HCT116 (cell line): ENCODE results near the gene ZBTB20. TPM values are rescaled to one million over a fixed set of nuclear protein-coding genes. Genes with fewer than 3 reads are reported as not detected.

Experiments
- ATAC-seq: fragments of 200-7000 bp; cut with Tn5 transposase; 2 replicates; pipeline ENCODE4 v1.9.1; 2020; ENCODE audit warnings: mild to moderate bottlenecking, moderate library complexity
- BruUV-seq: library from RNA; stranded (reverse); fragments of 400-500 nt; replicated peaks from 2 replicates; lab custom pipeline; 2021; lab: Mats Ljungman, UMichigan
- CTCF ChIA-PET: fragments of 300-600 bp; sonication (Branson Sonifier 250); formaldehyde crosslinking; loops from one replicate; lab custom pipeline; 2021; ENCODE audit warnings: antibody characterized with exemption; lab: Charles Lee
- POLR2A ChIA-PET: fragments of 300-600, 350-600 bp; sonication (Branson Sonifier 250); formaldehyde crosslinking; loops from one replicate; lab custom pipeline; 2021; ENCODE audit warnings: antibody characterized with exemption; lab: Charles Lee
- RAD21 ChIA-PET, 2 experiments: fragments of 300-600 bp; sonication (Branson Sonifier 250); formaldehyde crosslinking; loops; one replicate each; lab custom pipeline; 2023; ENCODE audit warnings: low total read pairs in 2 of 2; ENCODE audit not compliant: uncharacterized antibody in 2 of 2, unreplicated experiment in 2 of 2, low non-redundant PET in 1 of 2; lab: Charles Lee
- DNase-seq: peaks from one replicate; pipeline ENCODE4 v3.0.0-alpha.2; 2010; ENCODE audit warnings: low read depth, low spot score
- H2AFZ ChIP-seq: fragments of 200-600 bp; shearing (Covaris generic), sonication (generic); 2 replicates; pipeline ENCODE4 v1.6.1; 2017; ENCODE audit warnings: low read depth, mixed run types, mixed read lengths, antibody characterized with exemption, low read length; ENCODE audit not compliant: poor library complexity, severe bottlenecking
- H3K27ac ChIP-seq: 2 replicates; pipeline ENCODE4 v1.5.1; 2012; ENCODE audit warnings: low read depth, low read length
- H3K27me3 ChIP-seq: fragments of 200-600 bp; sonication (generic); 2 replicates; pipeline ENCODE4 v1.6.1; 2016; ENCODE audit warnings: mixed run types, low read length, mixed read lengths; ENCODE audit not compliant: insufficient read depth
- H3K36me3 ChIP-seq, 2 experiments: fragments of 200-500 bp in 1 of 2; fragments of 200-600 bp in 1 of 2; sonication (Bioruptor generic) in 1 of 2; sonication (generic) in 1 of 2; 2 replicates each; pipeline versions ENCODE4 v1.5.1 to v1.6.1; 2014 to 2016; ENCODE audit warnings: low read length in 2 of 2, inconsistent platforms in 1 of 2, mixed read lengths in 1 of 2, mixed run types in 1 of 2; ENCODE audit not compliant: insufficient read depth in 2 of 2, control insufficient read depth in 1 of 2
- H3K4me1 ChIP-seq, 2 experiments: fragments of 200-600 bp in 1 of 2; sonication (generic) in 1 of 2; 2 replicates each; pipeline versions ENCODE4 v1.5.1 to v1.6.1; 2012 to 2017; ENCODE audit warnings: low read length in 2 of 2, inconsistent platforms in 1 of 2, mild to moderate bottlenecking in 1 of 2, mixed read lengths in 1 of 2, mixed run types in 1 of 2, moderate library complexity in 1 of 2; ENCODE audit not compliant: insufficient read depth in 2 of 2, control insufficient read depth in 1 of 2
- H3K4me2 ChIP-seq: fragments of 200-600 bp; sonication (generic); 2 replicates; pipeline ENCODE4 v1.6.1; 2017; ENCODE audit warnings: mixed run types, low read length, mixed read lengths
- H3K4me3 ChIP-seq, 2 experiments: fragments of 200-600 bp in 1 of 2; sonication (generic) in 1 of 2; replicated peaks in 1 of 2; 2 replicates each; pipeline ENCODE4 v1.5.1; 2011 to 2016; ENCODE audit warnings: low read length in 2 of 2, control low read depth in 1 of 2, low read depth in 1 of 2, mild to moderate bottlenecking in 1 of 2, mixed read lengths in 1 of 2, mixed run types in 1 of 2
- H3K79me2 ChIP-seq: fragments of 200-600 bp; sonication (generic); 2 replicates; pipeline ENCODE4 v1.6.1; 2017; ENCODE audit warnings: mild to moderate bottlenecking, mixed run types, low read length, moderate library complexity, mixed read lengths; ENCODE audit not compliant: insufficient read depth
- H3K9ac ChIP-seq: fragments of 200-600 bp; sonication (generic); 2 replicates; pipeline ENCODE4 v1.6.1; 2016; ENCODE audit warnings: low read length, mixed read lengths
- H3K9me2 ChIP-seq: fragments of 200-600 bp; sonication (generic), shearing (Covaris generic); 2 replicates; pipeline ENCODE4 v1.6.1; 2017; ENCODE audit warnings: mixed run types, mild to moderate bottlenecking, moderate library complexity; ENCODE audit not compliant: insufficient read depth
- H3K9me3 ChIP-seq, 2 experiments: fragments of 200-500 bp in 1 of 2; fragments of 200-600 bp in 1 of 2; sonication (Bioruptor generic) in 1 of 2; sonication (generic) in 1 of 2; 2 replicates each; pipeline ENCODE4 v1.6.1; 2014 to 2017; ENCODE audit warnings: low read length in 2 of 2, mixed read lengths in 2 of 2, inconsistent platforms in 1 of 2, low read depth in 1 of 2, mild to moderate bottlenecking in 1 of 2, mixed run types in 1 of 2, moderate library complexity in 1 of 2; ENCODE audit not compliant: control insufficient read depth in 1 of 2, insufficient read depth in 1 of 2
- H4K20me1 ChIP-seq: fragments of 200-600 bp; sonication (generic), shearing (Covaris generic); 2 replicates; pipeline ENCODE4 v1.6.1; 2017; ENCODE audit warnings: mixed run types, mild to moderate bottlenecking, moderate library complexity; ENCODE audit not compliant: insufficient read depth
- CBX3 ChIP-seq: IDR thresholded peaks from 2 replicates; pipeline ENCODE4 v1.6.1; 2012; ENCODE audit warnings: low read depth
- CEBPB ChIP-seq: IDR thresholded peaks from 2 replicates; pipeline ENCODE4 v1.6.1; 2012; ENCODE audit warnings: low read depth
- EGR1 ChIP-seq: IDR thresholded peaks from 2 replicates; pipeline ENCODE4 v1.6.1; 2012; ENCODE audit warnings: low read depth
- EZH2 ChIP-seq: fragments of 200-600 bp; sonication (generic); IDR thresholded peaks from 2 replicates; pipeline ENCODE4 v1.6.1; 2017; ENCODE audit warnings: antibody characterized with exemption, mixed run types
- EZH2phosphoT487 ChIP-seq: fragments of 200-600 bp; IDR thresholded peaks from 2 replicates; pipeline ENCODE4 v1.6.1; 2018; ENCODE audit warnings: antibody characterized with exemption, borderline replicate concordance
- FOSL1 ChIP-seq: IDR thresholded peaks from 2 replicates; pipeline ENCODE4 v1.6.1; 2012; ENCODE audit warnings: low read depth
- JUND ChIP-seq: IDR thresholded peaks from 2 replicates; pipeline ENCODE4 v1.6.1; 2012
- POLR2A ChIP-seq: IDR thresholded peaks from 2 replicates; pipeline ENCODE4 v1.7.0; 2011; ENCODE audit warnings: borderline replicate concordance; ENCODE audit not compliant: insufficient read depth, insufficient read length; ENCODE audit errors: extremely low read depth
- POLR2AphosphoS5 ChIP-seq: IDR thresholded peaks from 2 replicates; pipeline ENCODE4 v1.6.1; 2011; ENCODE audit warnings: mild to moderate bottlenecking, low read depth, low read length, moderate library complexity
- RAD21 ChIP-seq: IDR thresholded peaks from 2 replicates; pipeline ENCODE4 v1.6.1; 2012; ENCODE audit warnings: low read depth, mild to moderate bottlenecking
- SP1 ChIP-seq: IDR thresholded peaks from 2 replicates; pipeline ENCODE4 v1.6.1; 2012; ENCODE audit warnings: low read depth
- SRF ChIP-seq: IDR thresholded peaks from 2 replicates; pipeline ENCODE4 v1.6.1; 2012; ENCODE audit warnings: low read depth
- TCF7L2 ChIP-seq: IDR thresholded peaks from 2 replicates; pipeline ENCODE4 v1.7.0; 2011; ENCODE audit warnings: borderline replicate concordance, inconsistent platforms; ENCODE audit not compliant: insufficient read depth, insufficient read length; ENCODE audit errors: extremely low read depth
- YY1 ChIP-seq: IDR thresholded peaks from 2 replicates; pipeline ENCODE4 v1.6.1; 2011; ENCODE audit warnings: low read length, low read depth, moderate library complexity, mild to moderate bottlenecking; ENCODE audit not compliant: insufficient replicate concordance; ENCODE audit errors: extremely low read depth
- ZFX ChIP-seq: fragments of 450-650 bp; IDR thresholded peaks from 2 replicates; pipeline ENCODE4 v1.6.1; 2017
- ZNF274 ChIP-seq: fragments of 200-500 bp; sonication (Bioruptor generic); IDR thresholded peaks from 2 replicates; pipeline ENCODE4 v1.6.1; 2014; ENCODE audit warnings: mild to moderate bottlenecking, low read depth, low read length, inconsistent platforms
- intact Hi-C: fragments of 100-400 bp; cut with micrococcal nuclease; formaldehyde crosslinking; loops from 2 replicates; pipeline ENCODE4 v1.10.0; 2022
- total RNA-seq: library from RNA; stranded (reverse); gene quantifications from one replicate; pipeline ENCODE4 v1.2.1, GENCODE V29; 2021; ENCODE audit not compliant: unreplicated experiment
- TF ChIP-seq, protein P1 (sequence below): IDR thresholded peaks from 2 replicates; pipeline ENCODE4 v1.6.1; 2011; ENCODE audit warnings: mild to moderate bottlenecking, low read length, moderate library complexity; ENCODE audit not compliant: insufficient replicate concordance; ENCODE audit errors: extremely low read depth
- TF ChIP-seq, protein P2 (sequence below), 3 experiments: fragments of 200-600 bp in 1 of 3; sonication (generic) in 1 of 3; IDR thresholded peaks in 2 of 3; conservative IDR thresholded peaks in 1 of 3; 2 replicates each; pipeline ENCODE4 v1.5.1; 2012 to 2017; ENCODE audit warnings: low read depth in 2 of 3, low read length in 2 of 3, antibody characterized with exemption in 1 of 3, borderline replicate concordance in 1 of 3, control low read depth in 1 of 3, mild to moderate bottlenecking in 1 of 3, mixed read lengths in 1 of 3, mixed run types in 1 of 3, moderate library complexity in 1 of 3; ENCODE audit not compliant: insufficient read depth in 1 of 3
- TF ChIP-seq, protein P3 (sequence below): IDR thresholded peaks from 2 replicates; pipeline ENCODE4 v1.6.1; 2012
- TF ChIP-seq, protein P4 (sequence below): IDR thresholded peaks from 2 replicates; pipeline ENCODE4 v1.6.1; 2012; ENCODE audit warnings: low read depth
- TF ChIP-seq, protein P5 (sequence below): IDR thresholded peaks from 2 replicates; pipeline ENCODE4 v1.6.1; 2012

The ZBTB20 gene
- total RNA-seq, 1 experiment from 2014 or later, result 42.1 TPM

DNA sequence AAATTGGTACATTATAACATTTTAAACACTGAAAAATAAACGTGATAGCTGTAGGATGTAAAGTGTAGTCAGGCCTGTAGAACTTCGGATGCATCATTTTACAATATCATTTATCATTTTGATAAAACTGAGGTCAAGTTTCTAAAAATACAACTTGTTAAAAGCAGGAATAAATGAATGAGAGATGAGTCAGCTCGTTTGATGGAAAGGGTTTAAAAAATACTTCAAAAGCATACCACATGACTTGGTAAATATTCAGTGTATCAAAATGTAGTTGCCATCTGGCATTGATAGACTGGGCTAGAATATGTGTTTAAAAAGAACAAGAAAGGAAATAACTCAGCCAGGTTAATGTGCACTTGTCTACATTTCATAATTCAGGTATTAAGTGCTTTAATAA is 496.3 kb downstream of the ZBTB20 start:
- Histone ChIP-seq H3K9me2 (no peaks in the 10 kb centered on the region), H2AFZ (no peak overlapping the region), H3K9ac (peak overlapping the region; percentile 66), H3K4me3 (peak overlapping the region in 1 of 2 experiments; percentile 10; a peak in 1 of 4 replicates), H3K36me3 (no peaks in the 10 kb centered on the region), H3K27ac (peak overlapping the region; percentile 97), H4K20me1 (no peaks in the 10 kb centered on the region), H3K79me2 (peaks cover 54% of the 10 kb centered on the region), H3K4me2 (peak overlapping the region; percentile 71), H3K9me3 (no peaks in the 10 kb centered on the region), H3K4me1 (peaks cover 66 to 88% of the 10 kb centered on the region in 2 experiments), H3K27me3 (no peaks in the 10 kb centered on the region)
- ATAC-seq (peak; percentile 76), DNase-seq (peak; percentile 88)
- ChIA-PET RAD21 (no interaction called here), CTCF (no interaction called here), POLR2A (interaction anchor here (1.0 kb wide), 1 partner anchor 98 kb away, joined by 3 read pairs; no protein-coding TSS in a partner anchor)
- no TSS peak for BruUV-seq
- intact Hi-C loops, result loop anchor here (5.0 kb wide), 1 partner anchor 106 kb away; no protein-coding TSS in a partner anchor
- TF ChIP-seq, protein P1, sequence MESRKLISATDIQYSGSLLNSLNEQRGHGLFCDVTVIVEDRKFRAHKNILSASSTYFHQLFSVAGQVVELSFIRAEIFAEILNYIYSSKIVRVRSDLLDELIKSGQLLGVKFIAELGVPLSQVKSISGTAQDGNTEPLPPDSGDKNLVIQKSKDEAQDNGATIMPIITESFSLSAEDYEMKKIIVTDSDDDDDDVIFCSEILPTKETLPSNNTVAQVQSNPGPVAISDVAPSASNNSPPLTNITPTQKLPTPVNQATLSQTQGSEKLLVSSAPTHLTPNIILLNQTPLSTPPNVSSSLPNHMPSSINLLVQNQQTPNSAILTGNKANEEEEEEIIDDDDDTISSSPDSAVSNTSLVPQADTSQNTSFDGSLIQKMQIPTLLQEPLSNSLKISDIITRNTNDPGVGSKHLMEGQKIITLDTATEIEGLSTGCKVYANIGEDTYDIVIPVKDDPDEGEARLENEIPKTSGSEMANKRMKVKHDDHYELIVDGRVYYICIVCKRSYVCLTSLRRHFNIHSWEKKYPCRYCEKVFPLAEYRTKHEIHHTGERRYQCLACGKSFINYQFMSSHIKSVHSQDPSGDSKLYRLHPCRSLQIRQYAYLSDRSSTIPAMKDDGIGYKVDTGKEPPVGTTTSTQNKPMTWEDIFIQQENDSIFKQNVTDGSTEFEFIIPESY, result no peak
- TF ChIP-seq, protein P2, sequence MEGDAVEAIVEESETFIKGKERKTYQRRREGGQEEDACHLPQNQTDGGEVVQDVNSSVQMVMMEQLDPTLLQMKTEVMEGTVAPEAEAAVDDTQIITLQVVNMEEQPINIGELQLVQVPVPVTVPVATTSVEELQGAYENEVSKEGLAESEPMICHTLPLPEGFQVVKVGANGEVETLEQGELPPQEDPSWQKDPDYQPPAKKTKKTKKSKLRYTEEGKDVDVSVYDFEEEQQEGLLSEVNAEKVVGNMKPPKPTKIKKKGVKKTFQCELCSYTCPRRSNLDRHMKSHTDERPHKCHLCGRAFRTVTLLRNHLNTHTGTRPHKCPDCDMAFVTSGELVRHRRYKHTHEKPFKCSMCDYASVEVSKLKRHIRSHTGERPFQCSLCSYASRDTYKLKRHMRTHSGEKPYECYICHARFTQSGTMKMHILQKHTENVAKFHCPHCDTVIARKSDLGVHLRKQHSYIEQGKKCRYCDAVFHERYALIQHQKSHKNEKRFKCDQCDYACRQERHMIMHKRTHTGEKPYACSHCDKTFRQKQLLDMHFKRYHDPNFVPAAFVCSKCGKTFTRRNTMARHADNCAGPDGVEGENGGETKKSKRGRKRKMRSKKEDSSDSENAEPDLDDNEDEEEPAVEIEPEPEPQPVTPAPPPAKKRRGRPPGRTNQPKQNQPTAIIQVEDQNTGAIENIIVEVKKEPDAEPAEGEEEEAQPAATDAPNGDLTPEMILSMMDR (IDR thresholded peaks at IDR 0.05 in 2 of 3, conservative IDR thresholded peaks at IDR 0.05 in 1 of 3; ENCODE audit: borderline replicate concordance in 1 of 3, insufficient read depth in 1 of 3, low read depth in 2 of 3, low read length in 2 of 3), result no peak
- TF ChIP-seq POLR2A (no peak), SP1 (peak; percentile 98), RAD21 (peak; percentile 43; the same call in 1 of the 2 replicates), EZH2phosphoT487 (no peak), EZH2 (no peak), SRF (peak; percentile 79), YY1 (no peak), ZNF274 (no peak), CEBPB (peak; percentile 88), FOSL1 (peak; percentile 97), POLR2AphosphoS5 (peak; percentile 54; the same call in 1 of the 2 replicates), EGR1 (peak; percentile 36; the same call in 1 of the 2 replicates), CBX3 (peak; percentile 92), TCF7L2 (peak; percentile 97), ZFX (no peak), JUND (peak; percentile 99)
- TF ChIP-seq, protein P3, sequence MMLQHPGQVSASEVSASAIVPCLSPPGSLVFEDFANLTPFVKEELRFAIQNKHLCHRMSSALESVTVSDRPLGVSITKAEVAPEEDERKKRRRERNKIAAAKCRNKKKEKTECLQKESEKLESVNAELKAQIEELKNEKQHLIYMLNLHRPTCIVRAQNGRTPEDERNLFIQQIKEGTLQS, result peak; percentile 62
- TF ChIP-seq, protein P4, sequence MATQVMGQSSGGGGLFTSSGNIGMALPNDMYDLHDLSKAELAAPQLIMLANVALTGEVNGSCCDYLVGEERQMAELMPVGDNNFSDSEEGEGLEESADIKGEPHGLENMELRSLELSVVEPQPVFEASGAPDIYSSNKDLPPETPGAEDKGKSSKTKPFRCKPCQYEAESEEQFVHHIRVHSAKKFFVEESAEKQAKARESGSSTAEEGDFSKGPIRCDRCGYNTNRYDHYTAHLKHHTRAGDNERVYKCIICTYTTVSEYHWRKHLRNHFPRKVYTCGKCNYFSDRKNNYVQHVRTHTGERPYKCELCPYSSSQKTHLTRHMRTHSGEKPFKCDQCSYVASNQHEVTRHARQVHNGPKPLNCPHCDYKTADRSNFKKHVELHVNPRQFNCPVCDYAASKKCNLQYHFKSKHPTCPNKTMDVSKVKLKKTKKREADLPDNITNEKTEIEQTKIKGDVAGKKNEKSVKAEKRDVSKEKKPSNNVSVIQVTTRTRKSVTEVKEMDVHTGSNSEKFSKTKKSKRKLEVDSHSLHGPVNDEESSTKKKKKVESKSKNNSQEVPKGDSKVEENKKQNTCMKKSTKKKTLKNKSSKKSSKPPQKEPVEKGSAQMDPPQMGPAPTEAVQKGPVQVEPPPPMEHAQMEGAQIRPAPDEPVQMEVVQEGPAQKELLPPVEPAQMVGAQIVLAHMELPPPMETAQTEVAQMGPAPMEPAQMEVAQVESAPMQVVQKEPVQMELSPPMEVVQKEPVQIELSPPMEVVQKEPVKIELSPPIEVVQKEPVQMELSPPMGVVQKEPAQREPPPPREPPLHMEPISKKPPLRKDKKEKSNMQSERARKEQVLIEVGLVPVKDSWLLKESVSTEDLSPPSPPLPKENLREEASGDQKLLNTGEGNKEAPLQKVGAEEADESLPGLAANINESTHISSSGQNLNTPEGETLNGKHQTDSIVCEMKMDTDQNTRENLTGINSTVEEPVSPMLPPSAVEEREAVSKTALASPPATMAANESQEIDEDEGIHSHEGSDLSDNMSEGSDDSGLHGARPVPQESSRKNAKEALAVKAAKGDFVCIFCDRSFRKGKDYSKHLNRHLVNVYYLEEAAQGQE, result no peak
- TF ChIP-seq, protein P5, sequence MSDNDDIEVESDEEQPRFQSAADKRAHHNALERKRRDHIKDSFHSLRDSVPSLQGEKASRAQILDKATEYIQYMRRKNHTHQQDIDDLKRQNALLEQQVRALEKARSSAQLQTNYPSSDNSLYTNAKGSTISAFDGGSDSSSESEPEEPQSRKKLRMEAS, result peak; percentile 74
